HG02938 (cell line): Measurements from ENCODE around the gene SAE1.

Experiments
- ATAC-seq: cut with Tn5 transposase; IDR thresholded peaks from one replicate; pipeline ENCODE4 v1.9.1; 2021; ENCODE audit warnings: mild to moderate bottlenecking, moderate library complexity; ENCODE audit not compliant: unreplicated experiment

The SAE1 gene

GRCh38 chr19:47105874-47106273 is 24.8 kb upstream of the SAE1 start:
- ATAC-seq = no peak

- no peak for ATAC-seq
Observed at GRCh38 chr19:47106821-47107201, 23.8 kb upstream of the SAE1 start.

DNA sequence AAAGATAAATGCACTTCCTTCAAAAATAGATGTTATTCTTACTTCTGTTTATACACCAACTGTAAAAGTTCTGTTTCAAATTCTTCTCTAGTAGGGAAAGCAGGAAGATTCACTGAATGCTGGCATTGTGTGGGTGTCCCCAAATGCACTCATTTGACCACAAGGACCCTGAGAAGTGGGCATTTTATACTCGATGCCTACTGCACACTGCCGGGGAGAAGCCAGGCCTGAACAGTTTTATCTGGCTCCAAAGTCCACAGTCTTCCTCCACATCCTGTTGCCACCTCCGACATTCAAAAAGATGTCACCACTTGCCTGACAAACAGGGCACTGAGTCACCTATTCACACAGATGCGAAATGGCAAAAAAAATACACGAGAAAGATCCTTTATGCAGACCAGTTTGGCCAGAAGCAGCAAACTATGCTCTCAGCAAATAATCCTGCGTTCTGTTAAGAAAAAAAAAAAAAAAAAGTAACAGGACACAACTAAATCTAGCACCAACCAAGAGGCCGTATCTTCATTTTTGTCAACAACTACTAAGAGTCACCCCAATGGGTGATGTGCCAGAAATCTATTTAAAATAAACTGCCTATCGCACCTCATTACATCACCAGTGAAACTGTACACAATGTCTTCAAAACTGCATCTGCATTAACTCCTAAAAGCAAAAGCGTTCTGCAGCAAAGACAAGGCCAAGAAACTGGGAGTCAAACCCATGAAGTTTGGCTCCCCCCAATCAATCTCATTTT is 23.3 kb upstream of the SAE1 start:
- ATAC-seq = no peak

DNA sequence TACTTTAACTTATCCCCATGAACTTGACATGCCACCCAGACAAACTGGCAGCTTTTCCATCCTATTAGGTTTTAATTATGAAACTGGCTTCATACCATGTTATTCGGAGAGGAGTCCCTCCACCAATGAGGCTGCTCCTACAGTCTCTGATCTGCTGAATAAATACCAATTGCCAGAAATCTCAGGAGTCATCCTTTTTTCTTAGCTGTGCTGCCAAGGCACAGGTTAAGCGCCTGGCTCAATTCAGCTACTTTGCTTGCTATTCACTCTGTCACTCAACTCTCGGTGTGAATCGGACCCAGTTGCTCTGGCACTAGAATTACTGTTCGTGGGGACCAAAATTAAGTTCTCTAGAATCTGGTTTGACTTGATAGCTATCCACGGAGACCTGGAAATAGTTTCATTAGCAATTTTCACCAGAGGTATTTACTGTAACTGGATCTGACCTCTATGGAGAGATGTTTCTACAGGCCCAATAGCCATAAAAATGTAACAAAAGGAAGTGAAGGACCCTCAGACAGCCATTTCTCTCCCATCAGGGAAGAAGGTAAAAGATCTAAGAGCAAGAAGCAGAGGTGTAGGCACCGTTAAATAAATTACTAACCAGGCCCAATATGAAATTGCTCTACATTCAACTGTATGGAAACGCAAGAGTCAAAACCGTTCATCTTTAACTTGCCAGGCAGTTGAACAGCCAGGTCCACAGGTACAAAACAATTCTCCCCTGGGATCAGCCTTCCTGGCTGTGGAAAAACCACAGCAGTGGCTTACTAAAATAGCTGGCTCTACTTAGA is 22.5 kb upstream of the SAE1 start:
- ATAC-seq = no peak

- ATAC-seq = no peak
Observed at GRCh38 chr19:47109177-47109540, 21.5 kb upstream of the SAE1 start.

DNA sequence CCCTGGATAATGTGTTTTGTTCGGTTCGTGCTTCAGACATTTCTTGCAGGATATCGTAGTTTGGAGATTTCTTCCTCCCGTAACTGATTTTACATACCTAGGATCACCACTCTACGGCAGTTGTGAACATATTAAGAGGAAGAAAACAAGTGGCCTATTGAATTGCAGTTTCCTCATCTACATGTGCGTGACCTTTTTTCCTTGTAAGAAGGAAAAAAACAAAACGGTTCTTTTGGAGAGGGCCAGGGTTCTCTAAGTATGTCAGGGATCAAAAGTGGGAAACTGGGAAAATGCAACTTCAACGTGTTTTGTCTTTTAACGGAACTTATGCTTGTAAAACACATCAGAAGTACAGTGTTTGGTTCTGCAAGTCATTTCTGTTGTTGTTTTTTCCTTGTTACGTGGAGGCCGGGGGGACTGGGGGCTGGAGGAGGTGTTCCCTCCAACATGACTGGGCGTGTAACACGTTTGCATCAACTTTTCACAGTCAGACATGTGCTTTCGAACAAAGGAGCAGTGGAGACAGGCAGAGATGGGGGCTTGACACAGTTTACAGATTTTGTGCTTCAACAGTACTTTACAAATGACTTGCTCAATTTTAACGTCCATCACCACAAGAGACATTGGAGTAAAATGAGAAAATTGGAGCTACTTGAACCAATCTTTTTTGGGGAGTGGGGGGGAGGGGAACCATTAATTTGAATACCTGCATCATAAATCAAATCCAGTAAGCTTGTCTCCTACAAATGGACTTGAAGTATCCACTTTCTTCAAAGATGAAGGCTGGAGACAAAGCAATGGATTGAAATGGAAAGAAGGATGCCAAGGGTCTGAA is 20.9 kb upstream of the SAE1 start:
- no peak for ATAC-seq

DNA sequence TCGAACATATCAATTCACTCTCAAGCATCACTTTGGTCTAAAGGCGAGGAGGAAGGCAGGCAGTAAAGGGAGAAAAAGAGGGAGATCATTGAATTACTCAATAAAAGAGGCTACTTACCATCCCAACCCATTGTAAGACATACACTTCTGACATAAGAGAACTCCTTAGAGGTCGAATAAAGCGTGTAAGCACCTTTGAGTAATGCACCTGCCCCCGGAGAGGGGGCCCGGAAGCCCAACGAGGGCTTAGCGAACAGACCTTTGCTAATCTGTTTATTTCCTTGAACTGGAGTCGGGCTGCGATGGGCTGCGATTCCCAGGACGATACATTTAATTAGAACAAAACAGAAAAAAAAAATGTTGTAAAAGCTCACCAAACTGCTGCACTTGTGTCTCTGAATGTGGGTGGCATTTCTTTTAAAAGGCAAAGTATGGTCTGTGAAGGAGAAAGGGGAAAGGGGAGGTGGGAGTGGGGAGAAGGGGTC is 20.1 kb upstream of the SAE1 start:
- no peak for ATAC-seq

GRCh38 chr19:47111006-47111621 is 19.5 kb upstream of the SAE1 start:
- ATAC-seq = no peak

GRCh38 chr19:47111682-47112165 is 18.9 kb upstream of the SAE1 start:
- ATAC-seq = no peak

- peak; percentile 17 for ATAC-seq
Observed at GRCh38 chr19:47112166-47112996, 18.3 kb upstream of the SAE1 start.

DNA sequence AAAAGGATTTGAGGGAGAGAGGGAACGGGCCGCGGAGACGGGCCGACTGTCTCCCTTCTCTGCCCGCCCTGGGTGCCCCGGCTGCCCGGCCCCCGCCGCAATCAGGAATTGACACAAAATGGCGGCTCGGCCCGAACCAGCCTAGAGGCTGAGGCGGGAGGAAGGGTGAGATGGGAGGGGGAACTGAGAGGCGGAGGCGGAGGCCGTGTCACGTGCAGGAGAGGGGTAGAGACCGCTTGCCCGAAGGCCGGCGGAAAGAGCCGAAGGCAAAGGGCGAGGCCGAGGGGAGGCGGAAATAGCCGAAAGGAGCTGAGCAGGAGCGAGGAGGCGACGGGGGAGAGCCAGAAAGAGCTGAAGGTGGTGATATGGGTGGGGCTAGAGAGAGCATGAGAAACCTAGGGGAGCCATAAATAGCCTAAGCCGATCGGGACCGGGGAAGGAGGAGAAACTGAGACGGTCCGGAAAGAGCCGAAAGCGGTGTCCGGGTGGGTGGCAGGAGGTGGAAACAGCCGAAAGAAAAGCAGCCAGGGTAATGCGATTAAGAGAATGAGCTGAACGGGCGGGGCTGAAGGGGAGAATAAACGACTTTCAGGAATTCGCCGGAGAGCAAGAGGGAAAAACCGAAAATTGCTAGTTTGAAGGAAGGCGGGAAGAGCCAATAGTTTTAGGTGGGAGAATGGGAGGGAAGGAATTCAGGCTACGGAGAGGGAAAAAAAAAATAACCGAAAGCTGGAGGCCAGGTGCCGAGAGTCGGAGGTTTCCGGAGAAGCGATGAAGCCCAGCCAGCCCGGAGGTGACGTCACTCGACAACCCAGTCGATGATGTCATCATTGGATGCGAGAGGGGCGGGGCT is 17.4 kb upstream of the SAE1 start, which contains the start of gene ZC3H4:
Gene ZC3H4, minus strand, starts transcription at position 780 of the 853 bp plus-strand sequence. CDS start 1,192 bp downstream, outside the sequence.
- ATAC-seq = peak; percentile 81

GRCh38 chr19:47113850-47114651 is 16.6 kb upstream of the SAE1 start:
- ATAC-seq = no peak

GRCh38 chr19:47120470-47121067 is 10.1 kb upstream of the SAE1 start:
- ATAC-seq = no peak

DNA sequence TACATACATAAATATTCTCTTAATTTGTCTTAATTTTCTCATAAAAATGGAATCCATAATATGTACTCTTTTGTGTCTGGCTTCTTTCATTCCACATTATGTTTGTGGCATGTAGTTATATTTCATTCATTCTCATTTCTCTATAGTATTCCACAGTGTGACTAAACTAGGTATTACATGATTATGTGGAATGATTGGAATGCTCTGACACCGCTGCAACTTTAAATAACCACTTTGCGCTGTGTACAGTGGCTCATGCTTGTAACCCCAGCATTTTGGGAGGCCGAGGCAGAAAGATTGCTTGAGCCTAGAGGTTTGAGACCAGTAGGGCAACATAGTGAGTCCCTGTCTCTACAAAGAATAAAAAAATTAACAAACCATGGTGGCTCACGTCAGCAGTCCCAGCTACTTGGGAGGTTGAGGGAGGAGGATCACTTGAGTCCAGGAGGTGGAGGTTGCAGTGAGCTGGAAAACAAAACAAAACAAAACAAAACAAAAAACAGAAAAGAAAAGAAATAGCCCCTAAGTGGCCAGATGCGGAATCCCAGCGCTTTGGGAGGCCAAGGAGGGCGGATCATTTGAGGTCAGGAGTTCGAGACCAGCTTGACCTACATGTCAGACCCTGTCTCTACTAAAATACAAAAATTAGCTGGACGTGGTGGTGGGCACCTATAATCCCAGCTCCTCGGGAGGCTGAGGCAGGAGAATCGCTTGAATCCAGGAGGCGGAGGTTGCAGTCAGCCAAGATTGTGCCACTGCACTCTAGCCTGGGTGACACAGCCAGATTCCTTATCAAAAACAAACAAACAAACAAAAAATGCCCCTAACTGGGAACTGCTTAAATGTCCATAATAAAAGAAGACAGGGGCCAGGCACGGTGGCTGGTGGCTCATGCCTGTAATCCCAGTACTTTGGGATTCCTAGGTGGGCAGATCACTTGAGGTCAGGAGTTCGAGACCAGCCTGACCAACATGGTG is 8.0 kb upstream of the SAE1 start:
- ATAC-seq = no peak

GRCh38 chr19:47123406-47123805 is 7.2 kb upstream of the SAE1 start:
- ATAC-seq = no peak

GRCh38 chr19:47124937-47125668 is 5.5 kb upstream of the SAE1 start:
- no peak for ATAC-seq
